Measurements from ENCODE around the gene PKN2. TPM values are rescaled to one million over a fixed set of nuclear protein-coding genes. Genes with fewer than 3 reads are reported as not detected.
"Not testable (repeated sequence)": the region's sequence is repeated elsewhere in the genome, so short reads cannot be mapped to it uniquely, and the experiment has no call there.

Gene PKN2
- total RNA-seq, 1 donor from 2014 or later: 25.1 TPM

DNA sequence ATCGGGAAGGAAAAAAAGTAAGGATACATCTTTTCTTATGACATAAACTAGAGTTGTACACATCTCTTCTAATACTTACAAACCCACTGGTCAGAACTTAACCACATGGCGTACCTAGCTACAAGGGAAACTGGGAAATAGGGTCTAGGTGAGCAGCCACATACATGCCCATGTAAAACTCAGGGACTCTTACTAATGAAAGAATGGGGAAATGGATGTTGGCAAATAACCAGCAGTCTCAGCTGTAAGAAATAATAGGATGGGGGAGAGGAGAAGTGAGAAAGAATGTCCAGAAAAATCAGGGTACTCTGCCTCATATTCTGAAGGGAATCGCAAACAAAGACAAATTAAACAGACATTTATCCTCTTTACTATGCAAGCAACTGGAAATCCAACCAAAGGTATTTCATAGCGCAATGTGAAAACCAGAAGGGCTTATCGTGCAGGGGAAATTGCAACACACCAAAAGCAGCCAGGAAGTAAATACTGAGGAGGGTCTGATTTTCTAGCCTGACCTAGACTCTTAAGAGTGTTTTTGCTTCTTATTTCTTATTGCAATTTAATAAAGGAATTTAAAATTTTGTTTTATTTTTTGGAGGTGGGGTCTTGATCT is 189.8 kb downstream of the PKN2 start:
- no peaks in the 10 kb centered on the region for H3K27me3 Mint-ChIP-seq
- peak overlapping the region; percentile 38 for H3K27ac Mint-ChIP-seq
- DNase-seq: no peak
- no peak overlapping the region for H3K4me3 Mint-ChIP-seq
- H3K36me3 Mint-ChIP-seq (ENCODE audit: low read depth): peaks cover 21% of the 10 kb centered on the region
- H3K4me1 Mint-ChIP-seq: peaks cover 17% of the 10 kb centered on the region
- intact Hi-C loops (cut with micrococcal nuclease): no loop called here
- H3K9me3 Mint-ChIP-seq: no peaks in the 10 kb centered on the region

DNA sequence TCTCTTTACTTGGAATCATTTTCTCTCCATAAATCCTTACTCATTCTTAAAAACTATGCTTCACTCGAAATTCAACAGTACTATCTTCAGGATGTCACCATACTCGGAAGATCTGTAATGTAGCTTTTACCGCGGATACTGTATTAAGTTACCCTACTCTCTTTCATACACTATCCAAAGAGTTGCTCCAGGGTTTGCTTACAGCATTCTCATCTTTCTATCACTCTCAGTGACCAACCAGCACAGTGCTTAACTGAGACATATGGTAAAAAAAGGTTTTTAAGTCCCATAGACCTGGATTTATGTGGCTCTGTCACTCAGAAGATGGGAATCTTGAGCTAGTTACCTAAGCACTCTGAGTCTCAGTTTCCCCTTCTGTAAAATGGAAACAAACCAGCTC is 191.5 kb downstream of the PKN2 start:
- no peaks in the 10 kb centered on the region for H3K27me3 Mint-ChIP-seq
- H3K4me3 Mint-ChIP-seq: no peak overlapping the region
- H3K4me1 Mint-ChIP-seq: peaks cover 17% of the 10 kb centered on the region
- H3K36me3 Mint-ChIP-seq (ENCODE audit: low read depth): peaks cover 24% of the 10 kb centered on the region
- intact Hi-C loops (cut with micrococcal nuclease): loop anchor here (5.0 kb wide), 1 partner anchor 268 kb away; no protein-coding TSS in a partner anchor
- DNase-seq: no peak
- H3K9me3 Mint-ChIP-seq: no peaks in the 10 kb centered on the region
- no peak overlapping the region for H3K27ac Mint-ChIP-seq

DNA sequence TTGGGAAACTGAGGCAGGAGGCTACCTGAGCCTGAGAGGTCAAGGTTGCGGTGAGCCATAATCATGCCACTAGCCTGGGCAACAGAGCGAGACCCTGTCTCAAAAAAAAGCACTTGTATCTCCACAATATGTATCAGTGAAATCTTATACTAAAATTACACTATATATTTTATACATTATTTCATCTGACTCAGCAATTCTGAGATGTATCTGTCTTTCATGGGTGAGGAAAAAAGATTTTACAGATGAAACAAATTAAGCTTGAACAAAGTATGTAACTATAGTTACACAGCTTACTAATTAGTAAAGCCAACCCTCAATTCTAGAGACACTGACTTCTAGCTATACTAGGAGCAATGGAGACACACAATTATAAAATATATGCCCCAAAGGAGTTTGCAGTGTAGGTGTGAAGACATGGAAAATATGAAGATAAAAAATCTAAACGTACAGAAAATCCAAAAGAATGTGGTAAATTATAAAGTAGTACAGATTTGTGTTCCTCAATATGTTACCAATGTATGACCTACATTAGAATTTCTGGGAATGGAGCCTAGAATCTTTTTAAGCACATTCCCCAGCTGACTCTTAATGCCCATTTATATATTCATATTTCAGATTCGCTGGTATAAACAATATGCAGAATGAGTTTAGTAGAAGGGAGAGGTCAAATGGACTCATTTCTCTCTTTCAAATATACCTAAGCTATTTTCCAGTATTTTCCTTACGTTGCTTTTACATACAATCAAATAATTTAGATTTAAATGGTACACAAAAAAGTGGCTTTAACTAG is 192.7 kb downstream of the PKN2 start:
- no peaks in the 10 kb centered on the region for H3K9me3 Mint-ChIP-seq
- peaks cover 22% of the 10 kb centered on the region for H3K36me3 Mint-ChIP-seq (ENCODE audit: low read depth)
- intact Hi-C loops (cut with micrococcal nuclease): loop anchor here (1.0 to 5.0 kb wide), 5 partner anchors 14 to 269 kb away; partner anchors contain the start of gene GTF2B
- H3K27me3 Mint-ChIP-seq: no peaks in the 10 kb centered on the region
- no peak for DNase-seq
- H3K4me1 Mint-ChIP-seq: peaks cover 17% of the 10 kb centered on the region
- H3K4me3 Mint-ChIP-seq: no peak overlapping the region
- H3K27ac Mint-ChIP-seq: no peak overlapping the region

DNA sequence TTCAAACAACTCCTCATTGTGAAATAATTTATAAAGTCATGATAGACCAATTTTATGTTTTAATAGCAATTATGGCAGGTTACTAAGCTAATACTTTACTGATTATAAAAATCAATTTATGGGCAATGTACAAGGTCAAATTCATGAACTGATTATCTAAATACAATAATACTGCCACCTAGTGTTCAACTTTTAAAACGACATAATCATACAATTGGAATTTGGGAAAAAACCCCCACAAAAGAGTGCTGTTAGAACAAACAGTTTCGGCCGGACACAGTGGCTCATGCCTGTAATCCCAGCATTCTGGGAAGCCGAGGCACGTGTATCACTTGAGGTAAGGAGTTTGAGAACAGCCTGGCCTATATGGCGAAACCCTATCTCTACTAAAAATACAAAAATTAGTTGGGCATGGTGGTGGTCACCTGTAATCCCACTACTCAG is 193.3 kb downstream of the PKN2 start:
- H3K27me3 Mint-ChIP-seq: no peaks in the 10 kb centered on the region
- intact Hi-C loops (cut with micrococcal nuclease): loop anchor here (1.0 to 5.0 kb wide), 5 partner anchors 13 to 270 kb away; partner anchors contain the start of gene GTF2B
- H3K36me3 Mint-ChIP-seq (ENCODE audit: low read depth): peaks cover 23% of the 10 kb centered on the region
- DNase-seq: no peak
- peaks cover 20% of the 10 kb centered on the region for H3K4me1 Mint-ChIP-seq
- H3K4me3 Mint-ChIP-seq: no peak overlapping the region
- H3K9me3 Mint-ChIP-seq: no peaks in the 10 kb centered on the region
- no peak overlapping the region for H3K27ac Mint-ChIP-seq

DNA sequence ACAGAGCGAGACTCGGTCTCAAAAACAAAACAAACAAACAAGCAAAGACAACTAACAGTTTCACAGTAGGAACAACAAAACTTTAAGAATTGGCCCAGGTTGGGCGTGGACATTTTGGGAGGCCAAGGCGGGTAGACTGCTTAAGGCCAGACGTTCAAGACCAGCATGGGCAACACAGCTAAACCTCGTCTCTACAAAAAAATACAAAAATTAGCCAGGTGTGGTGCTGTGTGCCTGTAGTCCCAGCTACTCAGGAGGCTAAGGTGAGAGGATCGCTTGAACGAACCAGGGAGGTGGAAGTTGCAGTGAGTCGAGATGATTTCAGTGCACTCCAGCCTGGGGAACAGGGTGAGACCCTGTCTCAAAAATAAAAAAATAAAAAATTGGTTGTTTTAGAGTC is 193.8 kb downstream of the PKN2 start:
- no peak overlapping the region for H3K27ac Mint-ChIP-seq

DNA sequence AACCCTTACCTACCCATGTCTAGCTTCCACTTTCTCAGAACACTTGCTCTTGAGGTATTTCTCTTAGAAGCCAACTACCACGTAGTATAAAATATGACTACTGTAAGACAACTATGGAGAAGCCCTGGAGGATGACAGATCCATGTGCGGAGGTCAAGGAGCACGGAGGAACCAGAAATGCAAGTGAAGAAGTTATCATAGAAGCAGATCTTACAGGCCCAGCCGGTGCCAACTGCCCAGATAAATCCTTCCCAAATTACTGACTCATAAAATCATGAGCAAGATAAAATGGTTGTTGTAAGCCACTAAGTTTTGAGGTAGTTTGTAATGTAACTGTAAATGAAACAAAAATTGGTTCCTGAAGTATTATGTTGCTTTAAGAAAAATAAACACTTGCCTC is 194.7 kb downstream of the PKN2 start:
- intact Hi-C loops (cut with micrococcal nuclease): loop anchor here (5.0 kb wide), 1 partner anchor 271 kb away; no protein-coding TSS in a partner anchor
- Mint-ChIP-seq H3K27ac (no peak overlapping the region), H3K36me3 (ENCODE audit: low read depth) (peaks cover 28% of the 10 kb centered on the region), H3K4me1 (peaks cover 21% of the 10 kb centered on the region), H3K27me3 (no peaks in the 10 kb centered on the region), H3K4me3 (no peak overlapping the region), H3K9me3 (no peaks in the 10 kb centered on the region)
- no peak for DNase-seq

More for the DNA sequence above, 193.8 kb downstream of the PKN2 start:
- Mint-ChIP-seq H3K9me3 (no peaks in the 10 kb centered on the region), H3K4me3 (no peak overlapping the region), H3K4me1 (peaks cover 22% of the 10 kb centered on the region), H3K27me3 (no peaks in the 10 kb centered on the region), H3K36me3 (ENCODE audit: low read depth) (peaks cover 23% of the 10 kb centered on the region)
- intact Hi-C loops (cut with micrococcal nuclease): loop anchor here (1.0 to 5.0 kb wide), 5 partner anchors 13 to 271 kb away; partner anchors contain the start of gene GTF2B
- DNase-seq: no peak

DNA sequence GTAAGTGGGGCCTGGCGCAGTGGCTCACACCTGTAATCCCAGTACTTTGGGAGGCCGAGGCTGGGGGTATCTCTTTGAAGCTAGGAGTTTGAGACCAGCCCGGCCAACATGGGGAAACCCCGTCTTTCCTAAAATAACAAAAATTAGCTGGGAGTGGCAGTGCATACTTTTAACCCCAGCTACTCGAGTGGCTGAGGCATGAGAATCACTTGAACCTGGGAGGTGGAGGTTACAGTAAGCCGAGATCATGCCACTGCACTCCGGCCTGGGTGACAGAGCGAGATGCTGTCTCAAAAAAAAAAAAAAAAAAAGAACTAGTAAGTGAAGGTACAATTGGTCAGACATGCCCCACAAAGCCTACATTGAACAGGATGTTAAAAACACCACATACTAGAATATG is 196.6 kb downstream of the PKN2 start:
- intact Hi-C loops (cut with micrococcal nuclease); H3K9me3 Mint-ChIP-seq; DNase-seq; H3K27ac Mint-ChIP-seq; H3K4me3 Mint-ChIP-seq; H3K27me3 Mint-ChIP-seq: not testable (repeated sequence)
- peaks cover 32% of the 10 kb centered on the region for H3K36me3 Mint-ChIP-seq (ENCODE audit: low read depth)
- peaks cover 19% of the 10 kb centered on the region for H3K4me1 Mint-ChIP-seq

DNA sequence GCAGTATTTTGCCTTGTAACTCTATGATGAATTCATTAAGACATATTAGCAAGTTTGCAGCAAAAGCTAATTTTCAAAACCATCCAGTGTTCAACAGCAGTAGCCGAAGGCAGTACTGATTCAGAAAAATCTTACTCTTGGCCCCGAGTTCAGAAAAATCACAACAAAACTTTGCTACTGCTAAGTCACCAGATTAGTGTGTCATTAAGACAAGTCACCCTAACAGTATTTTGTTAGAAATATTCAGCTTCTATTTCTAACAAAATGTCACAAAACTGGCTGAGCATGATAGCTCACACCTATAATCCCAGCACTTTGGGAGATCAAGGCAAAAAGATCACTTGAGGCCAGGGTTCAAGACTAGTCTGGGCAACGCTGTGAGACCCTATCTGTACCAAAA is 199.1 kb downstream of the PKN2 start:
- Mint-ChIP-seq H3K36me3 (ENCODE audit: low read depth) (peaks cover 44% of the 10 kb centered on the region), H3K27ac (no peak overlapping the region), H3K4me1 (peaks cover 20% of the 10 kb centered on the region), H3K27me3 (no peaks in the 10 kb centered on the region), H3K9me3 (no peaks in the 10 kb centered on the region), H3K4me3 (no peak overlapping the region)
- peak; percentile 47 for DNase-seq
- intact Hi-C loops (cut with micrococcal nuclease): no loop called here

Other genes with a start within 250 kb of the PKN2 start
- gene GTF2B, start 207.3 kb downstream of the PKN2 start, total RNA-seq: 41.2 and 42.2 TPM in 2 replicates